HG03342 (cell line): ENCODE results near the gene TMEM222.
A peak's percentile ranks its signal among the peaks of the same experiment; 100 is the strongest.
"Not testable (repeated sequence)": the region's sequence is repeated elsewhere in the genome, so short reads cannot be mapped to it uniquely, and the experiment has no call there.

Experiments
- ATAC-seq: cut with Tn5 transposase; IDR thresholded peaks from one replicate; pipeline ENCODE4 v1.9.1; 2021; ENCODE audit warnings: mild to moderate bottlenecking, moderate library complexity; ENCODE audit not compliant: unreplicated experiment

Gene TMEM222, protein sequence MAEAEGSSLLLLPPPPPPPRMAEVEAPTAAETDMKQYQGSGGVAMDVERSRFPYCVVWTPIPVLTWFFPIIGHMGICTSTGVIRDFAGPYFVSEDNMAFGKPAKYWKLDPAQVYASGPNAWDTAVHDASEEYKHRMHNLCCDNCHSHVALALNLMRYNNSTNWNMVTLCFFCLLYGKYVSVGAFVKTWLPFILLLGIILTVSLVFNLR

DNA sequence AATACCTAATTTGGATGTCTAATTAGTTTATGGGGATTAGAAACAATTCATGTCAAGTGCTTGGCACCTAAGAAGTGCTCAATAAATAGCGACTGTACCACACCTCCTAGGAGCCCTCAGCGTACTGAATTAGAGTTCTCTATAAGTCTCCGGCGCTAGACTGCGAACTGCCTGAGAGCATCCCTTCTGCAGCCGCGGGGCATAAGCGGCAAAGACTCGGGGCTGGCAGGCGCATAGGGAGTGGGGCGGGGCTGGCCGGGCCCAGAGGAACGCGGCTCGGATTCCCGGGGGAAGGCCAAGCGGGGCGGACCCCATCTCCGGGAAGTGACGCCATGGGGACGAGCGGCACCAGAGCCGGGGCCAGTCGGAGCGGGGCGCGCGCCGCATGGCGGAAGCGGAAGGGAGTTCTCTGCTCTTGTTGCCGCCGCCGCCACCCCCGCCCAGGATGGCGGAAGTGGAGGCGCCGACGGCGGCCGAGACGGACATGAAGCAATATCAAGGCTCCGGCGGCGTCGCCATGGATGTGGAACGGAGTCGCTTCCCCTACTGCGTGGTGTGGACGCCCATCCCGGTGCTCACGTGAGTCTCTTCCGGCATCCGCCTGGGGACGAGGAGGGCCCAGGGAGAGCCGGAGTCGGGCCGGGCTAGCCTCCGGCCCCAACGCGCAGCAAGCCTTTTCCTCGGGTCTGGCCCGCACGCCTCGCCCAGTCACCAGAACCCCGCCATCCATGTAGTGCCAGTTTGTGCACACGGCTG, at the start of gene TMEM222:
TSS of gene TMEM222 (plus strand) at position 351 of the 756 bp plus-strand sequence. CDS start at position 386, 35 bp downstream.
- peak; percentile 93 for ATAC-seq

DNA sequence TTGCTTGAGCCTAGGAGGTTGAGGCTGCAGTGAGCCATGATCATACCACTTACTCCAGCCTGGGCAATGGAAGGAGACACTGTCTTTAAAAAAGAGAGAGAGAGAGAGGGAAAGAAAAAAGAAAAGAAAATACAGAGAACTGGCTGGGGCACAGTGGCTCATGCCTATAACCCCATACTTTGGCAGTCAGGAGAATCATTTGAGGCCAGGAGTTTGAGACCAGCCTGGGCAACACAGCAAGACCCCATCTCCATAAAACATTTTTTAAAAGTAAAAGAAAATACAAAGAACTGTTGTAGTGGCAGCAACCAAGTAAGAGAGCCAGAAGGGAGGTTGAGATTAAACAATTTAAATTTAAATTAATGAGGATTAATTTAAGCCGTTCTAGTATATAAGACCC, 47.8 kb upstream of the TMEM222 start:
- ATAC-seq: no peak

DNA sequence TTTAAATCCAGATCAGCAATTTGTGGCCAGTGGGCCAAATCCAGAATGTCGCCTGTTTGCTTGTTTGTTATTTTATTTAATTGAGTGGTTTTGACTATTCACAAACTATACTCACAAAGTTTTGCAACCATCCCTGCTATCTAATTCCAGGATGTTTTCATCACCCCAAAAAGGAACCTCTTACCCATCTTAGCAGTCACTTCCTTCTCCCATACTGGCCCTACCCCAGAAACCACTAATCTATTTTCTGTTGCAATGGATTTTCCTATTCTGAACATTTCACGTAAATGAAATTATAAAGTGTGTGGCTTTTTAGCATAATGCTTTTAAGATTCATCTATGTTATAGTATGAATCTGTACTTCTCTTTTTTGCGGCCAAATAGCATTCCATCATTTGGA, 46.3 kb upstream of the TMEM222 start:
- ATAC-seq: no peak

DNA sequence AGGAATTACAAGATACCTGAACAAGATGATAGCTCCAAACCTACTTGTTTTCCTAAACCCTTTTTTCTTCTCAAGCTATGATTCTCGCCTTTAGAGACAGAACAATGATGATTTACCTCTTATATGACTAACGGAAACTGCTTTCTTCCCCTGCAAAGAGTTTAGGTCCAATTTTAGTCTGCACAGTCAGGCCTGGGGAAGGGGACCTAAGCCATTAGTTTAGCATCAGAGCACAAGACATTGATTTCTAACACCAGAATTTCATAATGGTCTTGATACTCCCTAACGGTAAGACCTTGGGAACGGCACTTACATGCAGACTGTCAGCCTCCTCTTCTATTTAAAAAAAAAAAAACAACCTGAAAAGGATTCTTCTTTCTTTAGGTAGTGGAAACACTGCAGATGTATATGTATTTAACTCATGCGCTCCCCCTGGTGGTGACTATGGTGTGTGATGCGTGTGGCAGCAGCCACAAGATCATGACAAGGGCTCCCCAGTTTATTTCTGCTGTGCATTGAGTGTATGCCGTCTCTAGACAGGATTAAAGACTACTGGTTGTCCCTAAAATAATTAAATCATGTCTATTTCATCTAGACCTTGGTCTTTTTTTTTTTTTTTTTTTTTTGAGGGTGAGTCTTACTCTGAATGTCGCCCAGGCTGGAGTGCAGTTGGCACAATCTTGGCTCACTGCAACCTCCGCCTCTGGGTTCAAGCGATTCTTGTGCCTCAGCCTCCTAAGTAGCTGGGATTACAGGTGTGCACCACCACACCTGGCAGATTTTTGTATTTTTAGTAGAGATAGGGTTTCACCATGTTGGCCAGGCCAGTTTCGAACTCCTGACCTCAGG, 37.3 kb upstream of the TMEM222 start:
- ATAC-seq: no peak

DNA sequence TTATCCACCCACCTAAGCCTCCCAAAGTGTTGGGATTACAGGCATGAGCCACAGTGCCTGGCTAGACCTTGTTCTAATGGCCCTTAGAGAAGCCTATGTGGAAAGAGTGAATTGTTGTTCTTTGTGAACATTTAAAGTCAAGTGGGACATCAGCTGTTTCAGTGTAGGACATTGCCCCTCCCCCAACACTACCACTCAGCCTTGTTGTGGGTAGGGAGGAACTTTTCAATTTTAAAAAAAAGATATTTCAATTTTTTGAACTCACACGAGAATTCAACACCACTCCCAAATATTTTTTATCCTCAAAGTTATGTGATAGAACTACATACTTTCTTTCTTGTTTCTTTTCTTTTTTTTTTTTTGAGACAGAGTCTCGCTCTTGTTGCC, 36.7 kb upstream of the TMEM222 start:
- no peak for ATAC-seq

DNA sequence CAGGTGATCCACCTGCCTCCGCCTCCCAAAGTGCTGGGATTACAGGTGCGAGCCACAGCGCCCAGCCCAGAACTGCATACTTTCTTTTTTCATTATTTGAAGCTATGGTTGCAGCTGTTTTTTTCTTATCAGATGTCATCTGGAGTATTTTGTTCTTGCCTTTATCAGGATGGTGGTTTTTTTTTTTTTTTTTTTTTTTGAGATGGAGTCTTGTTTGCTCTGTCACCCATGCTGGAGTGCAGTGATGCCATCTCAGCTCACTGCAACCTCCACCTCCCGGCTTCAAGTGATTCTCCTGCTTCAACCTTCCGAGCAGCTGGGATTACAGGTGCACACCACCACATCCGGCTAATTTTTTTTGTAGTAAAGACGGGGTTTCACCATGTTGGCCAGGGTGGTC, 36.1 kb upstream of the TMEM222 start:
- ATAC-seq: not testable (repeated sequence)

DNA sequence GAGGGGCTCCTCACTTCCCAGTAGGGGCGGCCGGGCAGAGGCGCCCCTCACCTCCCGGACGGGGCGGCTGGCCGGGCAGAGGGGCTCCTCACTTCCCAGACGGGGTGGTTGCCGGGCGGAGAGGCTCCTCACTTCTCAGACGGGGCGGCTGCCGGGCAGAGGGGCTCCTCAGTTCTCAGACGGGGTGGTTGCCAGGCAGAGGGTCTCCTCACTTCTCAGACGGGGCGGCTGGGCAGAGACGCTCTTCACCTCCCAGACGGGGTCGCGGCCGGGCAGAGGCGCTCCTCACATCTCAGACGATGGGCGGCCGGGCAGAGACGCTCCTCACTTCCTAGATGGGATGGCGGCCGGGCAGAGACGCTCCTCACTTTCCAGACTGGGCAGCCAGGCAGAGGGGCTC, 32.8 kb upstream of the TMEM222 start:
- not testable (repeated sequence) for ATAC-seq

DNA sequence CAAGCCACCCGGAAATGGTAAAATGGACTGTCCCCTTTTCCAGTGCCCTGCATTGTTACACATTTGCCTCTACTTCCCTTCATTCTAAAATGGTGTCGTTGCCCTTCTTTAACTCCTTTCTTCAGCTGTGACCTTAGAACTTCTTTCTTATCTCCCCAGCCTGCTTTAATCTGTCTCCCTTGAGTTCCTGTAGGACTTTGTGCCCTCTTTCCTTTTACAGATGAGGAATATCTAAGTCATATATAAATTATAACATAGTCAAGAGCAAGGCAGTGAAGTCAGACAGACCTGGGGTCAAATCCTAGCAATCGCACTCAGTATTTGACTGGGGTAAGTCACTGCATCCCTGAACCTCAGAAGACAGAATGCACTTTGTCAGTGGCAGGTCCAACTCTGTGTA, 31.4 kb upstream of the TMEM222 start:
- ATAC-seq: no peak

DNA sequence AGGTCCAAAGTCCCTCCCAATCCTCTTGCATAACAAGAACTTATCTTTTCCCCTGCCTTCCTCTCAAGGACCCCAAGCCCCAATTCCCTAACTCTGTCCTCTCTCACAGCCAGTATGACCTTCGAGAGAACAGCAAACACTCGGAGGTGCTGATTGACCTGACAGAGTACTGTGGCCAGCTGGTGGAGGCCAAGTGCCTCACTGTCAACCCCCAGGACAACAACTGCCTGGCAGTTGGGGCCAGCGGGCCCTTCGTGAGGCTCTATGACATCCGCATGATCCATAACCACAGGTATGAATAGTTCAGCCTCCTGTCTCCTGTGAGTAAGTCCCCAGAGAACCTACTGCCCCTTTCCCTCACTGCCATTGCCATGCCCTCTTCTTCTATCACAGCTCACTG, 29.9 kb upstream of the TMEM222 start:
- ATAC-seq: no peak

DNA sequence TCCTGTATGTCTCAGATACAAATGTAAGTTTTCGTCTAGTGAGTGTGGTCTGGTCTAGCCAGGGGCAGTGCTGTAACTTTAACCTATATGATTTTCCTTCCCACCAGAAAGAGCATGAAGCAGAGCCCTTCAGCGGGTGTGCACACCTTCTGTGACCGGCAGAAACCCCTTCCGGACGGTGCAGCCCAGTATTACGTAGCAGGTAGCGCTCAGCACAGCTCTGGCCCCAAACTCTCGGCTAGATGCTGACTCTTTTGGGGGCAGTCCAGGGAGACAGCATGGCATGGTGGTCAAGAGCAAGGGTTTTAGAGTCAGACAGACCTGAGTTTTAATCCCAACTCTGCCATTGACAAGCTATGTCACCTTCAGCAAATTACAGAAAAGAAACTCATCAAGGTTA, 28.0 kb upstream of the TMEM222 start:
- no peak for ATAC-seq

DNA sequence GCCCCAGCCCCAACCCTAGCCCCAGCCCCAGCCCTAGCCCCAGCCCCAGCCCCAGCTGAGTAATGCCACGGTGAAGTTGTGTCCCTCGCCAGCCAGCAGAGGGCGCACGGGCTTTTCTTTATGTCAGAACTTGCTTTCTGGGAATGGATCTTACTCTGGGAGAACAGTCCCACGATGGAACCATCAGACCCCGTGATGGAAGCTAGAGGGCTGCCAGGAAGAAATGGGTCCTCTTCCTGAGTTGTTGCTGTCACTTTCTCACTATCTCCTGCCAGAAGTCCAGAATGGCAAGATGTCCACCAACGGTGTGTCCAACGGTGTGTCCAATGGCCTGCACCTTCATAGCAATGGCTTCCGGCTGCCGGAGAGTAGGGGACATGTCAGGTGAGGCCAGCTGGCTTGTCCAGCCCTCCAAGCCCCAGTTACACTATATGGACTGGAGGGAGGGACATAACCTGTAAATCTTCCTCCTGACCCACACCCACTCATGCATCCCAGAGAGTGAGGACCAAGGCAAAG, 25.1 kb upstream of the TMEM222 start:
- no peak for ATAC-seq

DNA sequence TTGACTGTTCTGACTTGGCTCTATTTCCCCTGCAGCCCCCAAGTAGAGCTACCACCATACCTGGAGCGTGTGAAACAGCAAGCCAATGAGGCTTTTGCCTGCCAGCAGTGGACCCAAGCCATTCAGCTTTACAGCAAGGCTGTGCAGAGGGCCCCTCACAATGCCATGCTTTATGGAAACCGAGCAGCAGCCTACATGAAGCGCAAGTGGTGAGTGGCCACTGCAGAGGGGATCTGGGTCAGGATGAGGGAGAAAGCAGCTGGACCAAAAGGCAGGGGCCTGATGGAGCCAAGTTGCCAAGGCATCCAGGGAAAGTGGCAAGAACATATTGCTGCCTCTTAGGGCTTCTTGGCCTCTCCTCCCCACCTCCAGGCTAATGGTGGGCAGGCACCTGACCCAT, 24.1 kb upstream of the TMEM222 start:
- no peak for ATAC-seq

DNA sequence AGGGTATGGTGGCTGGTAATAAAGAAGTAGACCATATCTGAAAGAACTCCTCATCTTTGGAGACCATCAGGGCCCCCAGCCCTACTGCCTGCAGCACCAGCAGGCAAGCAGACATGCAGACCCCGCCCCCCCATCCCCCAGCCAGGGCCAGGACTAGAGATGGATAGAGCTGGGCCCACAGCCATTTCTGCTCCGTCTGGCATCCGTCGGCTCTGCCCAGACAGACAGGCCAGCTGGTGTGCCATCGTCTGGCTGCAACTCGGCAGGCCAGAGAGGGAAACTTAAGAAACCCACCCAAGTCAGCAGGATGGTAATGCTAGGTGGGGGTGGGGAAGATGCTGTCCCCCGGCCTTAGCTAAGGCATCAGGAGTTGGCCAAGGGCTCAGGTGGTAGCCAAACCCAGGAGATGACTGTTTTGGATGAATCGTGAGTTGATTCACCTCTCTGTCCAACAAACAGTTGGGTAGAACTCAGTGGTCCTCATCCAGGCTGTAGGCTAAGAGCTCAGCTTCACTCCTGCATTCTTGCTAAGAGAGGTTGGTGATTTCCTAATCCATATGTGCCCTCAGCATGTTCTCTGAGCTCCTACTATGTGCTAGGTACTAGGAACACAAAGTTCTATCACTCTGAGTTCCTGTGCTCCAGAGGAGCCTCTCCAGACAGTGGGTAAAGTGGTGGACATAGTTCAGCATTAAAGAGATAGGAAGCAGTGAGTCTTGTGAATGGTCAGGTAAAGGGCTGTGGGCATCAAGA, 23.2 kb upstream of the TMEM222 start:
- ATAC-seq: no peak

DNA sequence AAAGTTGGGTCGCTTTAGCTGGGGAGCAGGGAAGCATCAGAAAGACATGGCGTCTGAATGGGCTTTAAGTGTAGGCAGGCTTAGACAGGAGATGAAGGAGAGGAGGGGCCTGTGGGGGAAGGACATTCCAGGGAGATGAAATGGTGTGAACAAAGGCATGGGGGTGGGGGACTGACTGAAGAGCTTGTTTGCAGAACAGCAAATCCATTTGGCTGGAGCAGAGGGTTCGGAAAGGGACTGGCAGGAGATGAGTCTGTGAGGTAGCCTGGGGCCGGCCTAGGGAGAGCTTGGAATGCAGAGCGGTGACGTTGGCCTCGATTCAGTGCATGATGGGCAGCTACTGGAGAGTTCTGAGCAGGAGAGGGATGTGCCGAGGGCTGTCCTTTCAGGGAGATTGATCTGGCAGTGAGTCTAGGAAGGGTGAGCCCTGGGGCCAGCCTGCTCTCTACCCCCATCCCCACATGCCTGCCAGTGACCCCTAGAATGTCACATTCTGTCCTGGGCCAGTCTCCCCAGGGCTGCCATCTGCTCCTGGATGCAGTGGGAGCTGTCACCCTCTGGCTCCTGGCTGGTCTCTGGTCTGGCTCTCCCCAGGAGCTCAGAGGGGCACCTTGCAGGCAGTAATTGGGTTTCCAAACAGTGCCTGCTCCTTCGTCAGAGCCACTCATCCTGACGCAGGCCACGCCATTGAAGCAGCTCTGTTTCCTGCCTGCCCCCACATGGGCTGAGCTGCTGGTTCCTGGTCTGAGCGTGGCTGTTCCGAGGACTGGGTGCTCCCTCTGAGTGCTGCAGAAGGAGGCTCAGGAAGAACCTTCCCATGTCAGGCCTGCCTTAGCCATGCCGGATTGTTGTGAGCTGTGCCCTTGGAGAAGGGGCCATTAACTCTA, 22.3 kb upstream of the TMEM222 start:
- ATAC-seq: no peak

DNA sequence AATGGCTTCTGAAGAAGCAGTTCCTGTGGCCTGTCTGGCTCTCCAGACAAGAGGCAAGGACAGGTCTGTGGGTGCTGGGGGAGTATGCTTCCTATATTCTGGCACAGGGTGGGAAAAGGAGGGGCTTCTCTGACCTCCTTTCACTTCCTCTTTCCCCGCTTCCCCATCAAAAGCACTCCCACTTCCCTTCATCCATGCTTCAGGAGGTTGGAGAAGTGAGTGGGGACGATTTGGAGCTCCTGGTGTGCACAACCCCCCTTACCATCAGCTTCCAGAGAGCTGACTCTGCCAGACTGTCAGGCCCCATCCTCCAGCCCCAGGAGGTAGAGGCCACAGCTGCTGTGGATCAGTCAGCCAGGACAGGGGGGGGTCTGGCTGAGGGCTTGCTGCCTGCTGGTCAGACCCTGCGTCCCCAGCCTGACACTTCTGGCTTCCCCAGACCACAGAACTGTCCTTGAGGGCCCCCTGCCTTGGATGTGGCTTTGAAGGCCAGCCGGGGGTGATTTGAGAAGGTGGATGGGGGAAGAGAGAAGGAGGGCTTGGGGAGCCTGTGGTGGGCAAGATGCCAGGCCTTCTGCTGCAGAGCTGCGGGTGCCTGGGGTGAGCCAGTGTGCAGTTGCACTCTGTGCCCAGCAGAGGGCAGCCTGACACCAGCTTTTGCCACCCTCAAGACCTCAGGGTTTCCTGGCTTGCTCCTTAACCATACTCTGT, 21.5 kb upstream of the TMEM222 start:
- ATAC-seq: no peak

DNA sequence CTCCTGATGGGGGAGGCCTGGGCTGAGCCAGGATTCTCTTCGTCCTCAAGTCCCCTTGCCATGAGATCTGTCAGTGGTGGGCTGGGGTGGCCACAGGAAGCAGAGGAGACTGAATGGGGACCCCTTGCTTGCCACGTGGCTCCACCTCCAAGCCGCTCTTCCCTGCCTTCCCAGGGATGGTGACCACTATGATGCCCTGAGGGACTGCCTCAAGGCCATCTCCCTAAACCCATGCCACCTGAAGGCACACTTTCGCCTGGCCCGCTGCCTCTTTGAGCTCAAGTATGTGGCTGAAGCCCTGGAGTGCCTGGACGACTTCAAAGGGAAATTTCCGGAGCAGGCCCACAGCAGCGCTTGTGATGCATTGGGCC, 20.9 kb upstream of the TMEM222 start:
- ATAC-seq: no peak

DNA sequence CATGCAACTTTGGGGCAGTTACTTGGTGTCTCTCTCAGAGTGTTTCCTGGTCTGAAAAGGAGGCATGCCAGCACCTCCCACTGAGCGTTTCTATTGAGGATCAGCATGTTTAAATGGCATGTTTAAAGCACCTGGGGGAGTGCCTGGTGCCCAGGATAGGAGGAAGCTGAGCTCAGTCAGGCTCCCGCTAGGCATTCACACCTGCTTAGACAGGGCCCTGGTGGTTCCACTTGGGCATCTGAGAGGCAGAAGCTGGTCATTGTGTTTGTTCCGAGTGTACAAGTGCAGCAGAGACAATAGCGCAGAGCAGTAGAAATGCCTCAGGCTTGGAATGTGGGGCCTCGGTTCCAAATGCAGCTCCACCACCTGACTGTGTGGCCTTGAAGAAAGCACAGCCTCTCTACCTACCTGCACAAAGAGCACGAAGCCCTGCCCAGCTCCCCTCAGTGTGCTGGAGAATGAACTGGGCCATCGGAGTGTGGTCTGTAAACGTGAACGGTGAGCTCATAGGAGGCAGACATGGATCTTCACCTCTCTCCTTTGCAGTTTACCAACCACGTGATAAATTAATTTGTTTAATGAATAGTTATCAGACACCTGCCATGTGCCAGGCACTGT, 20.3 kb upstream of the TMEM222 start:
- no peak for ATAC-seq

DNA sequence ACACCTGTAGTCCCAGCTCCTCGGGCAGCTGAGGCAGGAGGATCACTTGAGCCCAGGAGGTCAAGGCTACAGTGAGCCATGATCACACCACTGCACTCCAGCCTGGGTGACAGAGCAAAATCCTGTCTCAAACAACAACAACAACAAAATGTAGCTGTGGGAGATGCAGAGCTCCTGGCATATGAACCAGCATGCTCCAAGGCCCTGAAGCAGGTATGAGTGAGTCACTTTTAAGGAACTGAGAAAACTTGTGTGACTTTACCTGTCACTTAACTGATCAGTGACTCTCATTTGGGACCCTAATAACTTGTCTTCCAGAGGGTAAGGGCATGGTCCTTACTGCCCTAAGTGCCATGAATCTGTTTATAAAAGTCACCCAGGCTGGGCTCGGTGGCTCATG, 19.4 kb upstream of the TMEM222 start:
- no peak for ATAC-seq

DNA sequence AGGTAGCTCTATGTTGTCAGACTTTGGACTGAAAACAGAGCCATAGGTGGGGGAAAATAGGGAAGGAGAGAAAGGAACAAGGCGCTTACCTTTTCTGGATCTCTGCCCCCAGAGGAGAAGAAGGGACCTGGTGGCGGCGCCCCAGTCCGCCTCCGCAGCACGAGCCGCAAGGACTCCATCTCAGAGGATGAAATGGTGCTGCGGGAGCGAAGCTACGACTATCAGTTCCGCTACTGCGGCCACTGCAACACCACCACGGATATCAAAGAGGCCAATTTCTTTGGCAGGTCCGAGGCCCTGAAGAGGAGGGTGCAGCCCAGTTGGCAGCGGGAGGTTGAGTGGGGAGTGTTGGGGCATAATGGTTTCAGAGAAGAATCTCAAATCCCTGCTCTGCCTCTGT, 18.5 kb upstream of the TMEM222 start:
- no peak for ATAC-seq
